Gastrocnemius medialis (tissue), 4 donors: Measurements from ENCODE around the gene GFY. TPM values are rescaled to one million over a fixed set of nuclear protein-coding genes. Genes with fewer than 3 reads are reported as not detected.

ENCODE experiments used
- ATAC-seq, 2 donors: fragments of 150-250 bp; one replicate each; pipeline ENCODE4 v1.9.1; 2016
- DNase-seq, 2 donors: peaks; one replicate each; pipeline ENCODE4 v3.0.0-alpha.2; 2019
- H3K27ac ChIP-seq, 4 donors: fragments of 200-600 bp; sonication (generic); 1 replicate in 1 of 4; 2 replicates in 3 of 4; pipeline ENCODE4 v1.5.1; 2016 to 2018; ENCODE audit warnings: mild to moderate bottlenecking in 2 of 4, moderate library complexity in 1 of 4
- H3K27me3 ChIP-seq, 3 donors: fragments of 200-600 bp; sonication (generic) in 2 of 3; 1 replicate in 1 of 3; 2 replicates in 2 of 3; pipeline versions ENCODE4 v1.5.1 to v1.6.0; 2016 to 2019; ENCODE audit warnings: mild to moderate bottlenecking in 1 of 3, moderate library complexity in 1 of 3
- H3K36me3 ChIP-seq, 2 donors: fragments of 200-600 bp; sonication (generic) in 1 of 2; one replicate each; pipeline ENCODE4 v1.5.1; 2017 to 2018
- H3K4me1 ChIP-seq, 2 donors: fragments of 200-600 bp; sonication (generic) in 1 of 2; one replicate each; pipeline ENCODE4 v1.5.1; 2016 to 2017; ENCODE audit warnings: mild to moderate bottlenecking in 2 of 2
- H3K4me3 ChIP-seq, 4 donors: fragments of 200-600 bp; sonication (generic) in 3 of 4; 1 replicate in 1 of 4; 2 replicates in 3 of 4; pipeline ENCODE4 v1.5.1; 2016 to 2019; ENCODE audit warnings: mild to moderate bottlenecking in 2 of 4
- H3K9me3 ChIP-seq, 3 donors: fragments of 200-600 bp; sonication (generic) in 2 of 3; 1 replicate in 1 of 3; 2 replicates in 2 of 3; pipeline ENCODE4 v1.5.1; 2016 to 2019
- POLR2A ChIP-seq, 2 donors: fragments of 450-650 bp; IDR thresholded peaks; one replicate each; pipeline ENCODE4 v1.6.1; 2017; ENCODE audit warnings: antibody characterized with exemption in 2 of 2, mild to moderate bottlenecking in 2 of 2, moderate library complexity in 2 of 2
- in situ Hi-C, 4 donors: fragments of 200-750 bp; cut with MboI; loops; one replicate each; pipeline versions ENCODE4 v1.15.0 to v1.8.0; 2017; ENCODE audit warnings: low sequenced_read_pairs in 4 of 4
- intact Hi-C: fragments of 100-400 bp; cut with DNase I; formaldehyde crosslinking; loops from one replicate; pipeline ENCODE4 v1.15.1; 2023; ENCODE audit warnings: low total_unique reads
- total RNA-seq, 4 donors: library from RNA; depleted of rRNA; stranded (reverse); fragments of >200 nt; gene quantifications; one replicate each; pipeline versions ENCODE4 v1.1.0 to v1.2.3, GENCODE V29; 2016
- TF ChIP-seq, protein P1 (sequence below), 5 experiments: fragments of 450-650 bp in 3 of 5; fragments of 200-600 bp in 2 of 5; sonication (generic) in 2 of 5; IDR thresholded peaks in 4 of 5; conservative IDR thresholded peaks in 1 of 5; 1 replicate in 4 of 5; 2 replicates in 1 of 5; pipeline ENCODE4 v1.5.1; 2016 to 2019; ENCODE audit warnings: antibody characterized with exemption in 5 of 5, mild to moderate bottlenecking in 3 of 5, moderate library complexity in 3 of 5

Gene GFY
- total RNA-seq, 4 donors from 2014 or later, result not detected

DNA sequence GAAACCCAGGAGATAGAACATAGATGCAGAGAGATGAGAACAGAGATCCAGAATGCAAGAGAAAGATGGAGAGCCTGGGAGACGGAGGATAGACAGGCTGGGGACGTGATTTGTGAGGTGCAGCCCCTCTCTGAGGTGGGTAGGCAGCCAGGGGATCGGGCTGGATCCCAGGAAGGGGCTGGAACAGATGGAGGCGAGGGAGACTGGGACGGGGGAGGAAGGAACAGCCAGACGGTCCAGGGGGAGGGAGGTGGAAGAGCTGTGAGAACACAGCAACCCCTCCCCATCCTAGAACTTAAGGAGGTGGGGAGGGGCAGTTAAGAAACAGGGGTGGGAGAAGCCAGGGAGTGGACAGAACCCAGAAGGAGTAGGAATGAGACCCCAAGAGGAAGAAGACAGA, 13.1 kb downstream of the GFY start:
- DNase-seq (no peak), ATAC-seq (no peak)
- intact Hi-C loops (no loop called here), in situ Hi-C loops (no loop called here)
- peaks cover 75 to 88% (median 88%) of the 10 kb centered on the region in 3 donors for H3K27me3 ChIP-seq
- no peaks in the 10 kb centered on the region for H3K9me3 ChIP-seq
- no peak overlapping the region for H3K4me3 ChIP-seq
- no peak for TF ChIP-seq POLR2A (IDR thresholded peaks at IDR 0.05)
- TF ChIP-seq, protein P1, sequence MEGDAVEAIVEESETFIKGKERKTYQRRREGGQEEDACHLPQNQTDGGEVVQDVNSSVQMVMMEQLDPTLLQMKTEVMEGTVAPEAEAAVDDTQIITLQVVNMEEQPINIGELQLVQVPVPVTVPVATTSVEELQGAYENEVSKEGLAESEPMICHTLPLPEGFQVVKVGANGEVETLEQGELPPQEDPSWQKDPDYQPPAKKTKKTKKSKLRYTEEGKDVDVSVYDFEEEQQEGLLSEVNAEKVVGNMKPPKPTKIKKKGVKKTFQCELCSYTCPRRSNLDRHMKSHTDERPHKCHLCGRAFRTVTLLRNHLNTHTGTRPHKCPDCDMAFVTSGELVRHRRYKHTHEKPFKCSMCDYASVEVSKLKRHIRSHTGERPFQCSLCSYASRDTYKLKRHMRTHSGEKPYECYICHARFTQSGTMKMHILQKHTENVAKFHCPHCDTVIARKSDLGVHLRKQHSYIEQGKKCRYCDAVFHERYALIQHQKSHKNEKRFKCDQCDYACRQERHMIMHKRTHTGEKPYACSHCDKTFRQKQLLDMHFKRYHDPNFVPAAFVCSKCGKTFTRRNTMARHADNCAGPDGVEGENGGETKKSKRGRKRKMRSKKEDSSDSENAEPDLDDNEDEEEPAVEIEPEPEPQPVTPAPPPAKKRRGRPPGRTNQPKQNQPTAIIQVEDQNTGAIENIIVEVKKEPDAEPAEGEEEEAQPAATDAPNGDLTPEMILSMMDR (IDR thresholded peaks at IDR 0.05 in 4 of 5, conservative IDR thresholded peaks at IDR 0.05 in 1 of 5), result no peak
- no peak overlapping the region for H3K27ac ChIP-seq
- no peaks in the 10 kb centered on the region for H3K36me3 ChIP-seq
- no peaks in the 10 kb centered on the region for H3K4me1 ChIP-seq

DNA sequence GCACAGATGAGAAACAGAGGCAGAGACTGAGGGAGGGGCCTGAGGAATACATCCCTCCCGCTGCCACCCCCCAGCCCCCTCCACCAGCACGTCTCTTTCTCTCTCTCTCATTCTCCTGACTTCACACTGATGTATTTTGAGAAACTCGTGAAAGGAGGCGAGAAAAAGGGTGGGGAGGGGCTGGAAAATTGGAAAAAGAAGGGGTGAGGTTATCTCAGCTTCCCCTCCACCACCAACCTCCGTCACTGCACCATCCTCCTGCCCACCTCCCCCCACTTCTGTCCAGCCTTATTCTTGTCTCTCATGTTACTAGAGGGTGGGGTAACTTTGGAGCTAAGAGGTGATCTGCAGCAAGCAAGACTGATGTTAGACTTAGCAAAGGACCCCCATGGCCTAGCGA, 14.6 kb downstream of the GFY start:
- Histone ChIP-seq H3K36me3 (no peaks in the 10 kb centered on the region), H3K4me1 (no peaks in the 10 kb centered on the region), H3K27me3 (peaks cover 62 to 72% (median 72%) of the 10 kb centered on the region in 3 donors), H3K9me3 (no peaks in the 10 kb centered on the region), H3K27ac (no peak overlapping the region), H3K4me3 (peak overlapping the region in 1 of 4 donors; percentile 37)
- in situ Hi-C loops, result loop anchor here (5.0 to 10.0 kb wide), 4 partner anchors 45 to 215 kb away; partner anchors contain the start of gene KASH5 (in 1 of the 4)
- no peak for ATAC-seq
- intact Hi-C loops, result no loop called here
- TF ChIP-seq, protein P1 (IDR thresholded peaks at IDR 0.05 in 4 of 5, conservative IDR thresholded peaks at IDR 0.05 in 1 of 5), result no peak
- no peak for TF ChIP-seq POLR2A (IDR thresholded peaks at IDR 0.05)
- DNase-seq, result no peak

DNA sequence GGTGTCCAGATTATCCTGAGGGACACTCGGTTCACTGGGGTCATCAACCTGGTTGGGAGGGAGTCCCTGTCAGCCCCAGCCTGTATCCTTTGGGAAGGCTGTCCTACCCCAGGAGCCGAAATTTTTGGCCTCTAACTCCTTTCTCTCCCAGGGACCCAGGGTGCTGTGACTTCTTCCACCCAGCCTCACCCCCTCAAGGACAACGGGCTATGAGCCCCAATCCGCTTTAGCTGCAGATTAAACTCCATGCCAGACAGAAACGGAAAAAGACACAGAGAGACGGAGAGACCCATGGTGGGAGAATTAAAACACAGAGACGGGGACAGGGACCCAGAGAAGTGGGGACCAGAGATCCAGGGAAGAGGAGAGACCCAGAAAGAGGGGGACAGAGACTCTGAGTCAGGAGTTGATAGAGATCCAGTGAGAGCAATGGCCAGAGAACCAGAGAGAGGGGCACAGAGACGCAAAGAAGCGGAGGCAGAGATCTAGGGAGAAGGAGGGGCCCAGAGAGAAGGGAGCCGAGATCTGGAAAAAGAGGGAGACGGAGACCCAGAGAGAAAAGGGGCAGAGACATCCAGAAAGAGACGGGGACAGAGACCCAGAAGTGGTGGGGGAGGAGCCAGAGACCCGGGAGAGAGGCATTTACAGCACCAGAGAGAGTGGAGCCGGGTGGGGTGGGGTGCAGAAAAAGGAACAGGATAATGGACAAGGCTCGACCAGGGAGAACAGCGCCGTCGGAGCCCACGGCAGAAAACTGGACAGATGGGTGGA, 15.4 kb downstream of the GFY start:
- peaks cover 54 to 65% (median 65%) of the 10 kb centered on the region in 3 donors for H3K27me3 ChIP-seq
- no peak overlapping the region for H3K27ac ChIP-seq
- no peaks in the 10 kb centered on the region for H3K4me1 ChIP-seq
- in situ Hi-C loops (loop anchor here (5.0 to 10.0 kb wide), 4 partner anchors 46 to 216 kb away; partner anchors contain the start of gene KASH5 (in 1 of the 4)), intact Hi-C loops (no loop called here)
- ATAC-seq, result no peak
- TF ChIP-seq POLR2A (IDR thresholded peaks at IDR 0.05), result no peak
- TF ChIP-seq, protein P1 (IDR thresholded peaks at IDR 0.05 in 4 of 5, conservative IDR thresholded peaks at IDR 0.05 in 1 of 5), result no peak
- no peak for DNase-seq
- no peaks in the 10 kb centered on the region for H3K9me3 ChIP-seq
- H3K4me3 ChIP-seq, result peak overlapping the region in 3 of 4 donors; percentile 1 to 37 (median 7)
- no peaks in the 10 kb centered on the region for H3K36me3 ChIP-seq

DNA sequence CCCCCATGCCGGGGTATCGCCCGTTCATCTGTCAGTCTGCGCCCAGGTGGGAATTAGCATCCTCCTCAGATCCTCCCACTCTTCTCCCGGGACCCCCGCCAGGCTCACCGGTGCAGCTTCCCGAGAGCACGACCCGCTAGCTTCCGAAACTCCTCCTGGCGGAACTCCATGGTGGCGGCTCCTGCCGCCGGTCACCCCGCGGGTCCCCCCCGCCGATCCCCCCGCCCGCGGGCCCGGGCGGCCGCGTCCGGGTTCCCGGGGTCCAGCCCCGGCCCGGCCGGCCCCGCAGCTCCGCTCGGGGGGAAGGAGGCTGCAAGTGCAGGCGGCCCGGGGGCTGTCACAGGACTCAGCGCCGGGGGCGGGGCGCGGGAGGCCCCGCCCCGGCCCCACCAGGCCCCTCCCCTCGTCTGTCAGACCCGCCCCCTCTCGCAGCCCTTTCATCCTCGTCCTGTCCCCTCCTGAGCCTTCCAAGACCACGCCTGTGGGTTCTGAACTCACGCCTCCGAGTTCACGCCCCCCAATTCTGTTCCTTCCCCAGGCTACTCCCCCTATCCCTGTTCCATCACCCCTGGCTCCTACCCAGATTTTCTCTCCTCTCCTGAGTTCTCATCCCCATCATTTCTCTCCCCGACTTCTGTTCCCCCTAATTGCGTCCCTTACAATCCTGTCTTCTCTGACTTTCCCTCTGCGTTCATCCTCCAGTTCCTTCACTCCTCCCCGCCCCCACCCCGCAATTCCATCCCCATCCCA, 16.2 kb downstream of the GFY start, which contains the start of gene SLC17A7:
SLC17A7 (minus strand) TSS at position 318 of the 750 bp plus-strand sequence; CDS start at position 170, 148 bp downstream.
- Histone ChIP-seq H3K27me3 (peaks cover 47 to 57% (median 57%) of the 10 kb centered on the region in 3 donors), H3K4me3 (peak within 1 kb of the TSS; percentile 61 to 99 (median 80)), H3K27ac (peak within 1 kb of the TSS; percentile 65 to 85 (median 82)), H3K36me3 (peaks cover 0 to 4% of the 10 kb centered on the region in 2 donors), H3K9me3 (no peaks in the 10 kb centered on the region), H3K4me1 (no peaks in the 10 kb centered on the region)
- ATAC-seq, result peak in 1 of 2 donors; percentile 5
- in situ Hi-C loops, result loop anchor here (5.0 to 10.0 kb wide), 4 partner anchors 47 to 217 kb away; partner anchors contain the start of gene KASH5 (in 1 of the 4)
- DNase-seq, result peak; percentile 48 to 72
- peak in 1 of 2 donors; percentile 27 for TF ChIP-seq POLR2A (IDR thresholded peaks at IDR 0.05)
- TF ChIP-seq, protein P1 (IDR thresholded peaks at IDR 0.05 in 4 of 5, conservative IDR thresholded peaks at IDR 0.05 in 1 of 5), result no peak
- intact Hi-C loops, result no loop called here
